A549 (cell line): ENCODE measurements around the gene PPP1R14B. TPM values are rescaled to one million over a fixed set of nuclear protein-coding genes. Genes with fewer than 3 reads are reported as not detected.
A peak's percentile ranks its signal among the peaks of the same experiment; 100 is the strongest.
"Not testable (repeated sequence)": the region's sequence is repeated elsewhere in the genome, so short reads cannot be mapped to it uniquely, and the experiment has no call there.

Experiments used
- ATAC-seq, 2 experiments: fragments of 200-7000 bp in 1 of 2; fragments of >200 bp in 1 of 2; cut with Nextera tagmentation in 1 of 2; cut with Tn5 transposase in 1 of 2; 3 replicates each; pipeline versions ENCODE4 v1.8.0 to v1.9.1; 2018 to 2020; ENCODE audit warnings: mild to moderate bottlenecking in 1 of 2, moderate library complexity in 1 of 2
- CTCF ChIA-PET: fragments of 300-600 bp; sonication (Branson Sonifier 250); formaldehyde crosslinking; extraction: SDS; loops from one replicate; lab custom pipeline; 2021; ENCODE audit warnings: antibody characterized with exemption, inconsistent platforms; lab: Yijun Ruan, JAX
- POLR2A ChIA-PET: fragments of 350-600 bp; formaldehyde crosslinking; extraction: SDS; loops from one replicate; lab custom pipeline; 2021; ENCODE audit warnings: antibody characterized with exemption, inconsistent platforms; lab: Yijun Ruan, JAX
- DNase-seq, 2 experiments: peaks; one replicate each; pipeline versions ENCODE4 v3.0.0 to v3.0.0-alpha.2; 2011 to 2016; ENCODE audit warnings: low read depth in 1 of 2, low spot score in 1 of 2
- FAIRE-seq: peaks from 2 replicates; lab custom pipeline; 2011; peaks lifted over from hg19 to GRCh38; lab: Jason Lieb, UNC
- H3K27ac ChIP-seq, 2 experiments: fragments of >200 bp; sonication (Bioruptor Twin); formaldehyde crosslinking; 3 replicates each; pipeline ENCODE4 v1.5.1; 2016 to 2017
- H3K4me1 ChIP-seq: fragments of >200 bp; sonication (Bioruptor Twin); formaldehyde crosslinking; 3 replicates; pipeline ENCODE4 v1.6.1; 2016
- H3K4me2 ChIP-seq: fragments of >200 bp; sonication (Bioruptor Twin); formaldehyde crosslinking; 3 replicates; pipeline ENCODE4 v1.6.1; 2016
- H3K4me3 ChIP-seq: fragments of >200 bp; sonication (Bioruptor Twin); formaldehyde crosslinking; 3 replicates; pipeline ENCODE4 v1.5.1; 2016
- H3K9me3 ChIP-seq: fragments of >200 bp; sonication (Bioruptor Twin); formaldehyde crosslinking; 3 replicates; pipeline ENCODE4 v1.6.1; 2016
- FOSB ChIP-seq: fragments of 250-450 bp; sonication (Bioruptor Pico); IDR thresholded peaks from 2 replicates; pipeline ENCODE4 v1.5.0; 2020; ENCODE audit warnings: mild to moderate bottlenecking, moderate library complexity
- FOSL2 ChIP-seq, 2 experiments: fragments of 450-650 bp in 1 of 2; fragments of >200 bp in 1 of 2; sonication (Bioruptor Twin) in 1 of 2; formaldehyde crosslinking; IDR thresholded peaks; 2 replicates each; pipeline versions ENCODE4 v1.5.0 to v1.6.1; 2016 to 2020; ENCODE audit warnings: mild to moderate bottlenecking in 1 of 2, moderate library complexity in 1 of 2
- GATA3 ChIP-seq: IDR thresholded peaks from 2 replicates; pipeline ENCODE4 v1.6.1; 2012; ENCODE audit warnings: borderline replicate concordance
- HOXA7 ChIP-seq: fragments of 250-450 bp; sonication (Bioruptor Pico); IDR thresholded peaks from 2 replicates; pipeline ENCODE4 v1.5.0; 2020; ENCODE audit warnings: mild to moderate bottlenecking, moderate library complexity
- JUN ChIP-seq, 2 experiments: fragments of >200 bp; sonication (Bioruptor Twin); formaldehyde crosslinking; IDR thresholded peaks; 2 replicates in 1 of 2; 3 replicates in 1 of 2; pipeline ENCODE4 v1.6.1; 2016 to 2017
- KDM1A ChIP-seq: fragments of 200-600 bp; sonication (generic); IDR thresholded peaks from 2 replicates; pipeline ENCODE4 v1.6.1; 2016; ENCODE audit warnings: low read depth, mild to moderate bottlenecking
- MYC ChIP-seq: IDR thresholded peaks from 2 replicates; pipeline ENCODE4 v1.6.1; 2012; ENCODE audit warnings: mild to moderate bottlenecking, inconsistent platforms, low read length, improper control_type of control experiment, borderline replicate concordance
- NPAS2 ChIP-seq: fragments of 250-450 bp; sonication (Bioruptor Pico); IDR thresholded peaks from 2 replicates; pipeline ENCODE4 v1.8.0; 2022; ENCODE audit warnings: mild to moderate bottlenecking, moderate library complexity, borderline replicate concordance
- POLR2A ChIP-seq: IDR thresholded peaks from 2 replicates; pipeline ENCODE4 v1.6.1; 2012; ENCODE audit warnings: mild to moderate bottlenecking, low read length
- RAD21 ChIP-seq, 2 experiments: fragments of >200 bp in 1 of 2; sonication (Bioruptor Twin) in 1 of 2; formaldehyde crosslinking in 1 of 2; IDR thresholded peaks in 1 of 2; conservative IDR thresholded peaks in 1 of 2; 2 replicates in 1 of 2; 3 replicates in 1 of 2; pipeline ENCODE4 v1.6.1; 2012 to 2018; ENCODE audit warnings: inconsistent platforms in 1 of 2
- TP53 ChIP-seq: fragments of 250-450 bp; sonication (Bioruptor Pico); IDR thresholded peaks from 2 replicates; pipeline ENCODE4 v1.5.0; 2021; ENCODE audit warnings: mild to moderate bottlenecking, moderate library complexity
- ZC3H11A ChIP-seq: fragments of 450-650 bp; IDR thresholded peaks from 2 replicates; pipeline ENCODE4 v1.6.1; 2014; ENCODE audit warnings: antibody characterized with exemption, mild to moderate bottlenecking
- ZSCAN20 ChIP-seq: fragments of 250-450 bp; sonication (Bioruptor Pico); IDR thresholded peaks from 2 replicates; pipeline ENCODE4 v1.8.0; 2022; ENCODE audit warnings: mild to moderate bottlenecking, moderate library complexity
- WGBS: methylation state at CpG from one replicate; pipeline ENCODE4 v1.1.6; 2017; ENCODE audit errors: missing lambda C conversion rate; 5-methylcytosine and 5-hydroxymethylcytosine counted together
- polyA plus RNA-seq, 4 experiments: library from polyadenylated mRNA; depleted of rRNA in 3 of 4; stranded (reverse); fragments of >200 nt; fragmentation: RNase III in 1 of 4; extraction: RNeasy Plus Mini Kit Qiagen cat#74134 plus additional on column Dnase treatment in 1 of 4; gene quantifications; 2 replicates in 3 of 4; 3 replicates in 1 of 4; pipeline ENCODE4 v1.2.3, GENCODE V29; 2011 to 2017
- TF ChIP-seq, protein P1 (sequence below): IDR thresholded peaks from 2 replicates; pipeline ENCODE4 v1.6.1; 2012
- TF ChIP-seq, protein P2 (sequence below): fragments of >200 bp; sonication (Bioruptor Twin); formaldehyde crosslinking; IDR thresholded peaks from 3 replicates; pipeline ENCODE4 v1.6.1; 2016

The PPP1R14B gene
- polyA plus RNA-seq, 2 of the 4 experiments (the other 2 are of a cell fraction) = 152 to 154 TPM

DNA sequence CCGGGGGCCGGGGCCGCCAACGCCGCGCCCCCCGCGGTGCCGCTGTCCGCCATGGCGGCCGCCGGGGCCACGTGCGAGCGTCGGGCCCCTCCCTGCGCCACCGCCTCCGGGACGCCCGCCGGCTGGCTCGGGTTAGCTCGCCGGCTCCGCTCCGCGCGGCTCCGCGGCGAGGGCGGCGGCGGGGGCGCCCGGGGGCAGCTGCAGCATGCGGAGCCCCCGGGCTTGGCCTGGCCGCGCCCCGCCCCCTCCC lies 197 bp downstream of the PPP1R14B start:
- ChIA-PET CTCF (interaction anchor here (0.8 to 12.2 kb wide), 9 partner anchors 9 to 108 kb away, joined by 3 to 220 read pairs (median 4); partner anchors contain the start of genes BAD, CATSPERZ, ESRRA and NUDT22), POLR2A (interaction anchor here (0.6 to 6.0 kb wide), 6 partner anchors 20 to 1395 kb away, joined by 3 to 53 read pairs (median 8); partner anchors contain the start of genes ESRRA, NUDT22, STIP1 and TRPT1)
- no CpG with 5 or more reads among the region's 43 CpGs for WGBS
- H3K27ac ChIP-seq = peak overlapping the region; percentile 99 to 100
- H3K4me3 ChIP-seq = peak overlapping the region; percentile 84
- not testable (repeated sequence) for FAIRE-seq, DNase-seq, ATAC-seq, H3K9me3 ChIP-seq
- peaks cover 45% of the 10 kb centered on the region for H3K4me1 ChIP-seq
- H3K4me2 ChIP-seq = peak overlapping the region; percentile 100
- peak; percentile 42 to 65; a peak in 3 of 5 replicates for TF ChIP-seq JUN (IDR thresholded peaks at IDR 0.05)
- peak; percentile 34; the same call in 1 of the 2 replicates for TF ChIP-seq MYC
- TF ChIP-seq, protein P1, sequence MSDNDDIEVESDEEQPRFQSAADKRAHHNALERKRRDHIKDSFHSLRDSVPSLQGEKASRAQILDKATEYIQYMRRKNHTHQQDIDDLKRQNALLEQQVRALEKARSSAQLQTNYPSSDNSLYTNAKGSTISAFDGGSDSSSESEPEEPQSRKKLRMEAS = 0 out of 2 replicates have a peak, but pooled peaks have one; percentile 8
- TF ChIP-seq NPAS2 (CRISPR knock-in tag) = 0 out of 2 replicates have a peak, but pooled peaks have one; percentile 15
- TF ChIP-seq, protein P2, sequence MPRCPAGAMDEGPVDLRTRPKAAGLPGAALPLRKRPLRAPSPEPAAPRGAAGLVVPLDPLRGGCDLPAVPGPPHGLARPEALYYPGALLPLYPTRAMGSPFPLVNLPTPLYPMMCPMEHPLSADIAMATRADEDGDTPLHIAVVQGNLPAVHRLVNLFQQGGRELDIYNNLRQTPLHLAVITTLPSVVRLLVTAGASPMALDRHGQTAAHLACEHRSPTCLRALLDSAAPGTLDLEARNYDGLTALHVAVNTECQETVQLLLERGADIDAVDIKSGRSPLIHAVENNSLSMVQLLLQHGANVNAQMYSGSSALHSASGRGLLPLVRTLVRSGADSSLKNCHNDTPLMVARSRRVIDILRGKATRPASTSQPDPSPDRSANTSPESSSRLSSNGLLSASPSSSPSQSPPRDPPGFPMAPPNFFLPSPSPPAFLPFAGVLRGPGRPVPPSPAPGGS = peak; percentile 30; the same call in 1 of the 3 replicates

DNA sequence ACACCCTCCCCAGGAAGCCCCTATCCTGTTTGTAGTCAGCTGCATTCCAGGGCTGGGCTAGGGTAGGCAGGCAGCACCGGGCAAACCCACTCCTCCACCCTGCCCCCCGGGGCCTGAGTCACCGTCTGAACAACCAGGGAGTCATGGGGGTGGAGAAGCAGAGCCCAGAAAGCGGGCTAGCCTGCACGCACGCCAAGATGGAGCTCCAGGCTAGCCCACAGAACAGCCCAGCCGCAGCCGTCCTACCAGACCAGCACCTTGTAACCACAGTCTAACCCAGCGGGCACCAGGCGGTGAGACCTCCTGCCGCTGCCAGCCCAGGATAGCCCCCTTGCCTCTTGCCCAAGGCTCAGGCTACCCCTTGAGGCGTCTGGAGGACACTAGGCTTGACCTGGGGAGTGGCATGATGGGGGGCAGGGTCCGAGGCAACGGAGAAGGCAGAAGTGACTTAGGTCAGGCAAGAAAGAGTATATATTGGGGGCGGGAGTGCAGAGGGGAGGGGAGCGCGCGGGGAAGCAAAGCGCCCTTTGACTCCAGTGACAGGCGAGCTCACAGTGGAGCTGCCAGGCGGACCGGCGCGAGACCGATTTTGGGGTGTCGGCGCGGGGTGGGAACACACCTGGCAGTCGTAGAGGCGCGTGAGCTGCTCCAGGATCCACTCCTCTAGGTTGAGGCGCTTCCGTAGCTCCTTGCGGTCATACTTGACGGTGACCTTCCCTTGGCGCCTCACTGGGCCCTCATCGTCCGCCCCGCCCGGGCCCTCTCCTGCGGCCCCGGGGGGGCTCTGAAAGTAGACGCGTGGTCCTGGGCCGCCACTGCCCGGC lies 734 bp downstream of the PPP1R14B start:
- Histone ChIP-seq H3K9me3 (no peaks in the 10 kb centered on the region), H3K4me1 (peaks cover 45% of the 10 kb centered on the region), H3K27ac (peak overlapping the region; percentile 99 to 100), H3K4me3 (peak overlapping the region; percentile 84), H3K4me2 (peak overlapping the region; percentile 100)
- ChIA-PET CTCF (interaction anchor here (0.8 to 12.2 kb wide), 12 partner anchors 10 to 109 kb away, joined by 3 to 220 read pairs (median 5); partner anchors contain the start of genes BAD, CATSPERZ, ESRRA and NUDT22), POLR2A (interaction anchor here (1.1 to 6.0 kb wide), 5 partner anchors 24 to 60 kb away, joined by 3 to 53 read pairs (median 10); partner anchors contain the start of genes ESRRA and STIP1)
- WGBS = under 1% methylated on average over 28 of the region's 46 CpGs
- DNase-seq (peak; percentile 88 to 91), ATAC-seq (peak; percentile 6 to 12; a peak in 5 of 6 replicates), FAIRE-seq (no peak)
- TF ChIP-seq, protein P1 = peak; percentile 68
- TF ChIP-seq GATA3 = peak; percentile 56; the same call in 1 of the 2 replicates
- peak; percentile 47; the same call in 1 of the 2 replicates for TF ChIP-seq FOSL2 (IDR thresholded peaks at IDR 0.05)
- TF ChIP-seq FOSL2 (CRISPR knock-in tag; IDR thresholded peaks at IDR 0.05) = peak; percentile 94
- TF ChIP-seq NPAS2 (CRISPR knock-in tag) = no peak
- peak; percentile 92 for TF ChIP-seq POLR2A
- TF ChIP-seq ZSCAN20 (CRISPR knock-in tag) = no peak
- TF ChIP-seq TP53 (CRISPR knock-in tag) = peak; percentile 50; the same call in 1 of the 2 replicates

DNA sequence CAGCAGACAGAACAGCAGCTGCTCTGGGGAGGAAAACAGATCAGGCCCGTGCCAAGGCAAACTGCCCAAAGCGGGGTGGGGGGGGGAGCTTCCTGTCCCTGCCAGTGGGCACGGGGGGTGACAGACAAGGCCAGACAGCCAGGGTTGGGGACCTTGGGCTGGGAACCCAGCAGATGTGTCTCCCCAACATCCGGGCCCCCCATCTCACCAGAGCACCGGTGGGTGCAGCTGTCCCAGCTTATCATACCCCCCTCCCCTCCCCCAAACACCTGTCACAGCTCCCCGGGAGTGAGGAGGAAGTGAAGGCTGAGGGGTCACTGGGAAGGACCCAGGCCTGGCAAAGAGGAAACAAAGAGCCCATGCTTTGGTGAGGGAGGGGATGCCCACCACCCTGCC lies 1.3 kb downstream of the PPP1R14B start:
- 0% methylated on average over 4 of the region's 6 CpGs for WGBS
- CTCF ChIA-PET = interaction anchor here (0.9 to 12.2 kb wide), 7 partner anchors 13 to 110 kb away, joined by 3 to 220 read pairs (median 6); partner anchors contain the start of genes BAD, CATSPERZ and ESRRA
- H3K4me3 ChIP-seq = peak overlapping the region; percentile 84
- TF ChIP-seq KDM1A = no peak
- no peak for TF ChIP-seq MYC
- TF ChIP-seq RAD21 (conservative IDR thresholded peaks at IDR 0.05 in 1 of 2, IDR thresholded peaks at IDR 0.05 in 1 of 2) = no peak
- TF ChIP-seq HOXA7 = 0 out of 2 replicates have a peak, but pooled peaks have one; percentile 35
- H3K9me3 ChIP-seq = no peaks in the 10 kb centered on the region
- peak overlapping the region; percentile 99 to 100 for H3K27ac ChIP-seq
- FAIRE-seq (no peak), DNase-seq (no peak), ATAC-seq (no peak)
- POLR2A ChIA-PET = interaction anchor here (0.6 to 6.0 kb wide), 7 partner anchors 25 to 107 kb away, joined by 3 to 53 read pairs (median 3); partner anchors contain the start of genes ESRRA and STIP1
- peak overlapping the region; percentile 100 for H3K4me2 ChIP-seq
- H3K4me1 ChIP-seq = peaks cover 40% of the 10 kb centered on the region

DNA sequence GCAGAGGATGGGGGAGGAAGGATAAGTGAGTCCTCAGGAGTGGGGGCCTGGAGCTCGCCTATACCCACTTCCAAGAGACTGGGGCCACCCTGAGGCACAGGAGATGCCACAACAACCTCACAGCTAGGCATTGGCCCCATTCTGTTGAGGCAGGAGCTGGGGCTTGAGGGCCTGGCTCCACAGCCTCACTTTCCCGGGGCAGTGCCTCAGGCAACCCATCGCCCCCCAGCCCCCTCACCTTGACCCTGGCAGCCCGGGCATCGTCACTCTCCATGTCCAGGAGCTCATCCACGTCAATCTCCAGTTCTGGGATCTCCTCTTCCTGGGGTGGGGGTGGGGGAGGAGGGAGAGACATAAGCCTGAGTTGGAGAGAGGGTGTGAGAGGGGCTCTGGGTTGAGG lies 1.8 kb downstream of the PPP1R14B start:
- ChIA-PET CTCF (interaction anchor here (0.9 to 12.2 kb wide), 5 partner anchors 20 to 110 kb away, joined by 3 to 220 read pairs (median 6); partner anchors contain the start of genes CATSPERZ and ESRRA), POLR2A (interaction anchor here (0.6 to 6.0 kb wide), 5 partner anchors 25 to 108 kb away, joined by 3 to 53 read pairs (median 10); partner anchors contain the start of genes ESRRA and STIP1)
- TF ChIP-seq JUN (IDR thresholded peaks at IDR 0.05) (0 out of 5 replicates have a peak, but pooled peaks of 1 of the 2 experiments have one; percentile 16), ZC3H11A (0 out of 2 replicates have a peak, but pooled peaks have one; percentile 9), KDM1A (no peak), FOSB (CRISPR knock-in tag) (no peak)
- WGBS = 33% methylated on average over 4 of the region's 6 CpGs
- no peak for DNase-seq
- Histone ChIP-seq H3K27ac (peak overlapping the region; percentile 99 to 100), H3K9me3 (no peaks in the 10 kb centered on the region), H3K4me2 (peak overlapping the region; percentile 100), H3K4me3 (peak overlapping the region; percentile 84), H3K4me1 (peaks cover 43% of the 10 kb centered on the region)
- no peak for ATAC-seq
- no peak for FAIRE-seq
